GM21825 (cell line): Measurements from ENCODE around the gene CRELD2.

Experiments used
- ATAC-seq: cut with Tn5 transposase; IDR thresholded peaks from one replicate; pipeline ENCODE4 v1.9.1; 2021; ENCODE audit warnings: mild to moderate bottlenecking, moderate library complexity; ENCODE audit not compliant: unreplicated experiment

The CRELD2 gene

GRCh38 chr22:49917974-49918910, at the start of gene CRELD2, which contains the start of gene ALG12:
TSS of gene CRELD2 (plus strand) at chr22:49918634. CDS start at chr22:49918770, 136 bp downstream.
TSS of gene ALG12 (minus strand) at chr22:49918438. CDS start at chr22:49913765, 4,673 bp downstream.
- ATAC-seq, result peak; percentile 82

GRCh38 chr22:49869086-49869830, 49.2 kb upstream of the CRELD2 start:
- ATAC-seq, result no peak

- ATAC-seq, result no peak
Measured at GRCh38 chr22:49869845-49870712, 48.4 kb upstream of the CRELD2 start.

GRCh38 chr22:49871482-49871881, 47.0 kb upstream of the CRELD2 start:
- no peak for ATAC-seq

- no peak for ATAC-seq
Measured at GRCh38 chr22:49872347-49872746, 46.1 kb upstream of the CRELD2 start.

GRCh38 chr22:49873228-49873940, 45.0 kb upstream of the CRELD2 start:
- ATAC-seq, result no peak

- ATAC-seq, result no peak
Measured at GRCh38 chr22:49877642-49878041, 40.8 kb upstream of the CRELD2 start.

GRCh38 chr22:49878206-49878605, 40.2 kb upstream of the CRELD2 start:
- ATAC-seq, result no peak

GRCh38 chr22:49879871-49880270, 38.6 kb upstream of the CRELD2 start:
- ATAC-seq, result no peak

GRCh38 chr22:49880281-49880680, 38.2 kb upstream of the CRELD2 start:
- ATAC-seq, result no peak

- no peak for ATAC-seq
Measured at GRCh38 chr22:49881856-49882255, 36.6 kb upstream of the CRELD2 start.

GRCh38 chr22:49882519-49883293, 35.7 kb upstream of the CRELD2 start:
- ATAC-seq, result no peak

GRCh38 chr22:49883294-49883640, 35.2 kb upstream of the CRELD2 start:
- no peak for ATAC-seq

GRCh38 chr22:49884075-49884474, 34.4 kb upstream of the CRELD2 start:
- no peak for ATAC-seq

GRCh38 chr22:49884503-49885260, 33.8 kb upstream of the CRELD2 start:
- no peak for ATAC-seq

- ATAC-seq, result no peak
Measured at GRCh38 chr22:49885281-49885680, 33.2 kb upstream of the CRELD2 start.

- ATAC-seq, result no peak
Measured at GRCh38 chr22:49885881-49886280, 32.6 kb upstream of the CRELD2 start.

GRCh38 chr22:49886346-49887063, 31.9 kb upstream of the CRELD2 start:
- no peak for ATAC-seq
